ENCODE results near the gene TBC1D10A. TPM values are rescaled to one million over a fixed set of nuclear protein-coding genes. Genes with fewer than 3 reads are reported as not detected.

The TBC1D10A gene
- total RNA-seq, 1 donor from 2014 or later: 51.8 TPM

DNA sequence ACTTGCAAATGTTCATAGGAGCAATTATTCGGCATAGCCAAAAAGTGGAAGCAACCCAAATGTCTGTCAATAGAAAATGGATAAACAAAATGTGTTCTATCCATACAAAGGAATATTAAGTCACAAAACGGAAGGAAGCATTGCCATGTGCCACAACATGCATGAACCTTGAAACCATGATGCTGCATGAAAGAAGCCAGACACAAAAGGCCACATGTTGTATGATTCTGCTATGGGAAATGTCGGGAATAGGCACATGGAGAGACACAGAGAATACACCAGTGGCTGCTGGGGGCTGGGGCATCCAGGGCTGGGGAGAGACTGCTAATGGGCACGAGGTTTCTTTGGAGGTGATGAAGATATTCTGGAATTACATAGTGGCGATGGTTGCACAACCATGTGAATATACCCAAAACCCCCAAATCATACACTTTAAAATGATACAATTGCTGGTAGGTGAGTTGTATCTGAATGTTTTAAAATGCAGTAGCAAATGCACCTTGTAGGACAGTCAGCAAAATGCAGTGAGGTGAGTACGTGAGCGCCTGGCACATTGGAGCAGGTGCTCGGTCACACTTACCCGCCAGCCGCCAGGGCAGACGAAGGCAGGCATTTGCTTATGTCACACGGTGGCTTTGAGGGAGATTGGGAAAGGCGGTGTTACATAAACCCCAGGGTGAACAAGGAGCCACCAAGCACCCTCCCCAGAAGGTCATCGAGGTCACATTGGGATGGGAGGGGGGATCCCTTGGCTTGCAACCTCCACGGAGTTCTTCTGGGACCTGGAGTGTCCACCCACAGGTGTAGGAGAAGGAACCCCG is 53.8 kb downstream of the TBC1D10A start:
- intact Hi-C loops (cut with micrococcal nuclease): no loop called here

- intact Hi-C loops (cut with micrococcal nuclease): no loop called here
These were observed 55.9 kb downstream of the TBC1D10A start for GRCh38 chr22:30270832-30271231.

GRCh38 chr22:30268331-30268730 is 58.4 kb downstream of the TBC1D10A start:
- intact Hi-C loops (cut with micrococcal nuclease): loop anchor here (5.0 kb wide), 3 partner anchors 501 to 796 kb away; partner anchors contain the start of genes NF2, UQCR10 and ZMAT5

- intact Hi-C loops (cut with micrococcal nuclease): loop anchor here (1.0 to 5.0 kb wide), 9 partner anchors 20 to 795 kb away; partner anchors contain the start of genes ASCC2, NF2, UQCR10 and ZMAT5
These were observed 59.1 kb downstream of the TBC1D10A start for GRCh38 chr22:30267382-30268302.

DNA sequence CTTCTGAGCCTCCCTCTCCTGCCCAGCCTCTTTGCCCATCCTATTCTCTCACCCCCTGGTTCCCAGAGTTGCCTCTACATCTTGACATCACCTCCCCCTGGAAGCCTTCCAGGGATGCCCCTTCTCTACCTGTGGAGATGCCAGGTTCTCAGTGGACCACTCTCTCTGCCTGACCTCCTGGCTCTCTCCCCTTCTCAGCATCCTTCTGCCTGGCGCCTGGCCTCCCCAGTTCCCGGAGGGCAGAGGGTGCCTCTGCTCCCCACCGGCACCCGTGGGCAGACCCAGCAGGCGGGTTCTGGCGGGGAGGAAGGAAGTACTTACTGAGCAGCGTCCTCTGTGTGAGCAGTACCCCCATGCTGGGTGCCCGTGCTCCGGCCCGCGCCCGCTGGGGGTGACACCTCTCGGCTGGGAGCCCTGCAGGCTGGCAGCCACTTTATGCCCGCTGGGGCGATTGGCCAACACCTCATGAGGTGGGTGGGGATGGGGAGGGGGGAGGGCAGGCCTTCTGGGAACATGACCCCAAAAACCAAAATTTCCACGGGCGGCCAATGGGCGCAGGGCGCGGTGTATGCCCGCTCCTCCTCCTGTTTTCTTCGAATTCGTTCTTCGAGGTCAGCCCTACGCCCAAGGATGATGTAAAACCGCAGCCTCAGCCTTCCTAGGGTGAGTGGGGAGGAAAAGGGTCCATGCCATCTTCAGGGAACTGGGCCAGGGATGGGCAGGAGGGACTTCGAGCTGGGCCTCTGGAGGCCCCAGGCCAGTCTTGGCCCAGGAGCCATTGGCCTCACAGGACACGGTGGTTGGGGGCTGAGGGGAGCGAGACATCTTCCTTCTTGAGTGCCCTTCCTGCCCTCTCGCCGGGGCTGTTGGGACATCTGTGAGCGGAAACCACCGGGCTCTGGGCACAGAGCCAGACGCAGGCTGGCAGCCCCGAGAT is 60.0 kb downstream of the TBC1D10A start, which contains the start of gene OSM:
TSS of gene OSM (minus strand) at position 407 of the 937 bp plus-strand sequence. CDS start at position 355, 52 bp downstream.
- intact Hi-C loops (cut with micrococcal nuclease): loop anchor here (1.0 to 5.0 kb wide), 13 partner anchors 20 to 794 kb away; partner anchors contain the start of genes ASCC2, LIF, NF2 and RNF215

GRCh38 chr22:30265823-30266444 is 60.8 kb downstream of the TBC1D10A start:
- intact Hi-C loops (cut with micrococcal nuclease): loop anchor here (1.0 to 5.0 kb wide), 7 partner anchors 20 to 794 kb away; partner anchors contain the start of genes LIF, NF2, RNF215 and SF3A1

GRCh38 chr22:30265131-30265720 is 61.5 kb downstream of the TBC1D10A start:
- intact Hi-C loops (cut with micrococcal nuclease): loop anchor here (5.0 kb wide), 3 partner anchors 498 to 793 kb away; partner anchors contain the start of genes NF2, UQCR10 and ZMAT5

DNA sequence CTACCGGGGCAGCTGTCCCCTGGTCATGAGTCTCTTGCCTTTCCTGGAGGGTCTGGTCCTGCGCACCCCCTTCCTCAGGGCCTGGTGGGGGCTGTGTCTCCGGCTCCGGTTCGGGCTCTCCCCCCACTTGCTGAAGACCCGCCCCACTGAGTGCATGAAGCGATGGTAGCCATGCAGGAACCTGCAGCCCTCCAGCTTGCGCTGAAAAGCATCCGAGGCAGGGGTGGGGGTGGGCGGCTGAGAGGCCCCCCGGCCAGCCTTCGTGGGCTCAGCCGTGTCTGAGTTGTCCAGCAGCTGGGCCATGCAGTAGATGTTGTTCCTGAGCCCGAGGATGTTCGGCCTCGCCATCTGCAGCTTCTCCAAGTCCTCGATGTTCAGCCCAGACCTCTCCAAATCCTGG is 62.9 kb downstream of the TBC1D10A start:
- intact Hi-C loops (cut with micrococcal nuclease): loop anchor here (1.0 kb wide), 1 partner anchor 23 kb away; no protein-coding TSS in a partner anchor

GRCh38 chr22:30262917-30263741 is 63.6 kb downstream of the TBC1D10A start:
- intact Hi-C loops (cut with micrococcal nuclease): loop anchor here (1.0 kb wide), 1 partner anchor 24 kb away; no protein-coding TSS in a partner anchor

DNA sequence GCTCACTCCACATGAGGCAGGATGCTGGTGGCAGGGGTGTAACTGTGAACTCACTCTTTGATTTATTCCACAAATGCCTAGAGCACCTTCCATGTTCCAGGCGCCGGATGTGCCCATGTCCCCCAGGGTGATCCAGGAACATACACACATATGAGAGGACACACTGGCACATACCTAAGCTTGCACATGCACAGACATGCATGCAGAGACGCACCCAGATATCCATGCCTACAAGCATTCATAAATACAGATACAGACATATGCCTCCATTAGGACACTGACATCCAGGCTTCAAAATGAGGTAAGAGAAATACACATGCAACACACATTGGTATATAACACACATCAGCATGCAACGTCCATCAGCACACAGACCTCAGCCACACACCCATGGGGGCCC is 64.6 kb downstream of the TBC1D10A start:
- intact Hi-C loops (cut with micrococcal nuclease): no loop called here

DNA sequence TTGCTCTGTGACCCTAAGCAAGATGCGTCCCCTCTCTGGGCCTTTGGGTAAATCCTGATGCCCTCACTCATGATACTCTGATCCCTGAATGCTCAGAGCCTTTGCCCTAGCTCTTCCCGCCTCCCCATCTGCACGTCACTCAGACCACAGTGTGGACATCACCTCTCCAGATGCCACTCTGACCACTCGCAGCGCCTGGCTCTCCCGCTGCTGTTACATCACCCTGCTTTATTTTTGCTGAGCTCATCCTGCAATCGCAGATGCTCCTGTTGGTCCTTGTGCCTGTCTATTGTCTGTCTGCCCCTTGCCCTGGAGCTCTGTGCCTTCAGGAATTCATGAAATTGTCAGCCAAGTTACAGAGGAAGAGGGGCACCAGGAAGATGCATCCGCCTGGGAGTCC is 65.6 kb downstream of the TBC1D10A start:
- intact Hi-C loops (cut with micrococcal nuclease): no loop called here

DNA sequence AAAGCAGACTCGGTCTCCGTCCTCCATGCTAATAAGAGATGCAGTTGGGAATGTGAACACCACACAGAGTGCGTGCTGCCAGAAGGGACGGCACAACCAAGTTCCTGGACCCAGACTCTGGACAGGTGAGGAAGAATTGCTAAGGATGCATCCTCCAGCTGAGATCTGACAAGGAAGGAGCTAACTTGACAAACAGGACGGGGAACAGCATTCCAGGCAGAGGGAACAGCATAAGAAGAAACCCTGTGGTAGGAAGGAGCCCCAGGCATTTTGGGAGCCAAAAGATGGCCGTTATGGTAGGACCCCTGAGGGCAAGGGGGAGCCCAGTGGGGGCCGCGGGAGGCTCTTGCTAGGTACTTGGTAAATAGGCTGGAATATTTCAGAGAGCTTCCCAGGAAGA is 66.1 kb downstream of the TBC1D10A start:
- intact Hi-C loops (cut with micrococcal nuclease): no loop called here

- intact Hi-C loops (cut with micrococcal nuclease): no loop called here
These were observed 66.5 kb downstream of the TBC1D10A start for GRCh38 chr22:30260276-30260675.

GRCh38 chr22:30254314-30254713 is 72.4 kb downstream of the TBC1D10A start:
- intact Hi-C loops (cut with micrococcal nuclease): no loop called here

- intact Hi-C loops (cut with micrococcal nuclease): no loop called here
These were observed 73.4 kb downstream of the TBC1D10A start for GRCh38 chr22:30253205-30253852.

DNA sequence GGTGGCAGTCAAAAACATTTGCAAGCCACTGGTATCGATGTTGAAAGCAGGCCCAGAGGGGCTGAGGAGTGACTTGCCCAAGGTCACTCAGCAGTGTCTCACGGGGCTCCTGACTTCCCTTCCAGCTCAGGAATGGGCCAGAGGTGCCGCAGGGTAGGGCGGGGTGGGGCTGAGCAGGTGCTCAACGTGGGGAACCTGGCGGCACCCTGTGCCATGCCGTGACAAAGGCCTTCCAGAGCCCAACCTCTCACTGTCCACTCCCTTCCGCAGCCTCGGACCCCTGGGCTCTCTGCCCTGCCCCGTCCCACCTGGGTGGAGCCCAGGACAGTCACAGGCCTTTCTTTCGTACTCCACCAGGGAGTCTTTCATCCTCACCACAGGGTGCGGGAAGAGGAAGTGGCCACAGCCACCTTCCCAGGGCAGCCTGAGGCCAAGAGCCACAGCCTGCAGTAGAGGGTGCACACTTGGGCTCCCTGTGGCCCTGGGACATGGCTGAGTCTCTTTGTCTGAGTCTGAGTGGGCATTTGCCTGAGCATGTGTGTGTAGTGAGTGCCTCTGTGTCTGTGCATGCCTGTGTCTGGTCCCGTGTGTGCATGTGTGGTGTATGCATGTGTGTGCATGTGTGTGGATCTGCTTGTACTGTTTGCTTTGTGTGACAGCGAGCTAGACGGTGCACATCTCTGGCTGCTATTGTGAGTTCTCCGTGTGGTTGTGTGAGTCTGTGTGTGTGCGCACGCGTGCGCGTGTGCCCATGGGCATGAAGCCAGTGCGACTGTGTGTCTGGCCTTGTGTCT is 74.1 kb downstream of the TBC1D10A start:
- intact Hi-C loops (cut with micrococcal nuclease): no loop called here

DNA sequence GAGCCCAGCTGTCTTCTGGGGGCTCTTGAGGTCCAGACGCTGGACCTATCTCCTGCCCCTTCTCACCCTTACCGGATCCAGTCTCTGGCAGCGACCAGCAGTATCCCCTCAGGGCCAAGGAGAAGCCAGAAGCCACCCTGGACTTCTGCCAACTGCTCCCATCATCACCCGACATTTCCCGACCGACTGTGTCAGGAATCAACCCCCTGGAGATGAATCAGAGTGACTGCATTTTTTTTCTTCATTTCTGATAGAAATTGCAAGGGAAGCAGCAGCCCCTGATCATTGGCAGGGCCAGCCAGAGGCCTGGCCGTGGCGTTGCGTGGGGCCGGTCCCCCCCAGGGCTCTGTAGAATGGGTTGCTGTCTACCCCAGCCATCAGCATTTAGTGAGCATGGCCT is 75.0 kb downstream of the TBC1D10A start:
- intact Hi-C loops (cut with micrococcal nuclease): no loop called here
